Stimulated activated naive CD8-positive, alpha-beta T cell treated with anti-CD3 and anti-CD28 coated beads, Interleukin-15, Interleukin-2, amounts not matched to agents 100 U/mL and 50 U/mL, for 24 hours (primary cell): ENCODE data around the gene FCGBP.
"Not testable (repeated sequence)": the region's sequence is repeated elsewhere in the genome, so short reads cannot be mapped to it uniquely, and the experiment has no call there.

Source experiments
- ATAC-seq: fragments of 150-1000 bp; cut with Tn5 transposase; one replicate; pipeline ENCODE4 v1.10.0; 2021
- DNase-seq: peaks from one replicate; pipeline ENCODE4 v3.0.0; 2021

The FCGBP gene

DNA sequence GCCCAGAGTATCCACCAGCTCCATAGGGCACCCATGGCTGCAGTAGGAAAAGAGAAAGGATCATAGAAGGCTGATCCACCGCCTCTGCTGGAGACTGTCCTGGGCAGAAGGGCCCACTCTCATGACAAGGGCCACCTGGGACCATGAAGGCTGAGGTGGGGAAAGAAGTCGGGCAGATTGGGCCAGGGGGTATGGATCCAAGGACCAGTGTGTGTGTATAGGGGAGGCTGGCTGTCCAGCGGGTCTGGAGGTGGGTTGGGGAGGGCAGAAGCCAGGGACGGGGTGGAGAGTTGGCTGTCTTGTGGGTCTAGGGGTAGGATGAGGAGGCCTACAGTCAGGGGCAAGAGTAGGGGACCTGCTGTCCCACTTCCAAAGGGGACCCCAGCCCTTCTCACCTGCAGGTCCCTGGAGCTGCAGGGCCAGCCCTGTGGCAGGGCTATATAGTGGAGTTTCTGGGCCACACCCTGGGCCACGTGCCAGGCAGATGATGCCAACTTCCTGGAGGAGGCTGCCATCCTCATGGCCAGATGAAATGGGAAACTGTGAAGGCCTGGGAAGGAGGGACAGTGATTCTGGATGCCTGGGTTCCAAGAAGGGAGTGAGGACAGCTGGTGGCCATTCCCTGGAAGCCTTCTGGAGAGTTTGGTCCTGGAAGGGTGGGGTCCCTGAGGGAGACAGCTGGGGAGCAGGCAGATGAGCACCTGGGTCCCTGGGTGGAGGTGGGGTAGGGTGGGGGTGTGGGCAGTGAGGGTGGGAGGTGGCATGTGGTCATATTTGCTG is at the start of gene FCGBP:
Gene FCGBP, minus strand, starts transcription at position 51 of the 780 bp plus-strand sequence.
- DNase-seq (no peak), ATAC-seq (no peak)

GRCh38 chr19:39983695-39984300 is 49.4 kb upstream of the FCGBP start:
- DNase-seq (no peak), ATAC-seq (no peak)

DNA sequence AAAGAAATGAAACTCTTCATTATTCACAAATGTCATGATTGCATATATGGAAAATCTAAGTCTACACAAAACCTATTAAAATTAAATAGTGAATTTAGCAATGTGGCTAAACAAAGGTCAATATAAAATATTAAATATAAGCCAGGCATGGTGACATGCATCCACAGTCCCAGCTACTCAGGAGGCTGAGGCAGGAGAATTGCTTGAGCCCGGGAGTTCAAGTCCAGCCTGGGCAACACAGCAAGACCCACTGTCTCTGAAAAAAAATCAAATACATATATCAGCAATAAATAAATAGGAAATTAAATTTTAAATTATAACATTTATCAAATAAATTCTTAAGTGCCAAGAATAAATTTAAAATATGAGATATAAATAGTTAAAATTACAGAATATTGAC is 48.4 kb upstream of the FCGBP start:
- ATAC-seq (no peak), DNase-seq (no peak)

GRCh38 chr19:39974377-39975155 is 40.1 kb upstream of the FCGBP start:
- ATAC-seq: no peak
- peak; percentile 1 for DNase-seq

DNA sequence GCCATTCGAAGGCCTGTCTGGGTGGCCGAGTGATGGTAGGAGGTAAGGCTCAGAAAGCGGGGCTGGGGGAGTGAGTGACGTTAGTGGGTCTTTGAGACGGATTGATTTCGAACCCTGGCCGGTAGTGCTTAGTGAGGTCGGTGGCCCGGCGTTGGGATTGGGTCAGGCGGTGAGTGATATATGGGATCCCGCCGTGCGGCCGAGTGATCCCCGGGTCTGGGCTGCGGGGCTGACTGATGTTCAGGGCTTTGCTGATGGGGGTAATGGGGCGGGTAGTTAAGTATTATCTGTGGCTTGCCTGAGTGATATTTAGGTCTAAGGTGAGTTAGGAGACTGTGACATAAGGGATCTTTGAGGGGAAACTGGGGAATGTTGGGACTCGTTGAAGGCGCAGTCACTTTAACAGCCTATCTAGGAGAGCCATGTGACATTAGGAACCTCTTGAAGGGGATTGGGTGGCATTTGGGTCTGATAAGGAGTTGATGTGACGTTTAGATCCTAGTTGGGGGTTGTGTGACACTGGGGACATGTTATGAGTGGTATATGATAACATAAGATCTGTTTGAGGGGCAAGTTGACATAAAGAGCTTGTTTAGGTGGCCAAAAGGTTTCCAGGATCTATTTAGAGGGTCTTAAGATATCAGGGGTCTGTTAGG is 37.1 kb upstream of the FCGBP start:
- DNase-seq (peak; percentile 29), ATAC-seq (no peak)

DNA sequence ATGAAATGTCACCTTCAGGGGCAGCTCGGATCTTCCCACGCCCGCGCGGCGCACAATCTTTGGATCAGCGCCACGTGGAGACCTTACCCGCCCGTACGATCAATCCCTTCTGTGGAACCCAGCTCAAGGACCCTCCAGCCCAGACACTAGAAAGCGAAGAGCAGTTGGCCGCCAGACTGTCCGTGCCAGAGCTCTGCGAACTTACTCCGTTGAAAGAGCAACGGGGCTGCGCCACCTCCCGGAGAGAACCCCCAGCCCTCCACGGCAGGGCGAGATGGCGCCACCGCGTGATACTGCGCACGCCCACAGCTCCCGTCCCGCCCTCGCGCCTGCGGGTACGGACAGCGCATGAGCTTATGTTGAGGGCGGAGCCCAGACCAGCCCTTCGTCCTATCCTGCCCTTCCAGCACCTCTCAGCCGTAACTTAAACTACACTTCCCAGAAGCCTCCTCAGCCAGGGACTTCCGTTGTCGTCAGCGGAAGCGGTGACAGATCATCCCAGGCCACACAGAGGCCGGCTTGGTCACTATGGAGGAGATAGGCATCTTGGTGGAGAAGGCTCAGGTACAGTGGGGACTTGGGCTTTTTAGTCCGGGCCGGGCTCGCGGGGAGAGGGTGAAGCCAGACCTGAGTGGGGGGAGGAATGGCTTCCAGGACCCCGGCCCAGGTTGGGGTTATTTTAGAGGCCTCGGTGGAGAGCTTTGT is 36.4 kb upstream of the FCGBP start, which contains the start of gene PSMC4:
Gene PSMC4, plus strand, starts transcription at position 491 of the 705 bp plus-strand sequence. Its CDS starts 38 bp downstream, at position 529.
- peak; percentile 99 for ATAC-seq

DNA sequence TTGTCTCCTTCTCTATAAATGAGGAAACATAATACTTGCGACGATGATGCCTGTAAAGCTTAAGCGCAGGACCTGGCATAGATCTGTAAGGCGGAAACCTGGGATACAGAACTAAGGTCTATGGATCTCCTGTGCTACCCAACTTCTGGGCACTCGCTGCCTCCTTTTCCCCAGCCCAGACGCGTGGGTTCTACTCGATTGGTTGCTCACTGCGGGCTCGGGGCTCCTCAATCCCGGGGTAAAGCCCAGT is 35.9 kb upstream of the FCGBP start:
- no peak for DNase-seq
- ATAC-seq: no peak

More for the DNA sequence above, 36.4 kb upstream of the FCGBP start, which contains the start of gene PSMC4:
- DNase-seq: peak; percentile 99

DNA sequence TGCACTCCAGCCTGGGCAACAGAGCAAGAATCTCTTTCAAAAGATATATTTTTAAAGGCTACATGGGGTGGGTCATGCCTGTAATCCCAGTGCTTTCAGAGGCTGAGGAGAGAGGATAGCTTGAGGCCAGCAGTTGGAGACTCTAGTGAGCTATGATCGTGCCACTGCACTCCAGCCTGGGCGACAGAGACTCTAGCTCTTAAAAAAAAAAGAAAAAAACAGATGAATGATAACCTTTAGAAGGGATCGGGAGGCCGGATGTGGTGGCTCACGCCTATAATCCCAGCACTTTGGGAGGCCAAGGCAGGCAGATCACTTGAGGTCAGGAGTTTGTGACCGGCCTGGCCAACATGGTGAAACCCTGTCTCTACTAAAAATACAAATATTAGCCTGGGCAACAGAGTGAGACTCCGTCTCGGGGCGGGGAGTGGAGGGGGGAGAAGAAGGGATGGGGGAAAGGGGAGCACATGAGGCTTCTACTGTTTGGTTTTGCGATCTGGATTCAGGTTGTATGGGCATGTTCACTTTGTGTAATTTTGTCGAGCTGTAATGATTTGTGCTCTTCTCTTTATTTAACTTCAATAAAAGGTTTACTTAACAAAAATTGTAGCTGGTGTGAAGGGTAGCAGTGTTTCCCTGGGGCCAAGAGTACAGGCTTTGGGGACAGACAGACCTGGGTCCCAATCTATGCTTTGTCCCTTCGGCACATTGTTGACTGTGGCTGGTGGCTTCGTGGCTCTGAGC is 35.4 kb upstream of the FCGBP start:
- ATAC-seq (no peak), DNase-seq (peak; percentile 12)

- DNase-seq: peak; percentile 5
- ATAC-seq: no peak
These were observed 34.8 kb upstream of the FCGBP start for GRCh38 chr19:39969266-39969665.

DNA sequence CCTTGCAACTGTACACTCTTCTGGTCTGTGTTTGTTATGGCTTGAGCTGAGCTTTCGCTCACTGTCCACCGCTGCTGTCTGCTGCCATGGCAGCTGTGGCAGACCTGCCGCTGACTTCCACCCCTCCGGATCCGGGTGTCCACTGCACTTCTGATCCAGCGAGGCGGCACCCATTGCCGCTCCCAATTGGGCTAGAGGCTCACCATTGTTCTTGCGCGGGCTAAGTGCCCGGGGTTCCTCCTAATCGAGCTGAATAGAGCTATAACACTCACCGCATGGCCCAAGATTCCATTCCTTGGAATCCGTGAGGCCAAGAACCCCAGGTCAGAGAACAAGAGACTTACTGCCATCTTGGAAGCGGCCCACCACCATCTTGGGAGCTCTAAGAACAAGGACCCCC is 34.4 kb upstream of the FCGBP start:
- DNase-seq: peak; percentile 2
- ATAC-seq: no peak

DNA sequence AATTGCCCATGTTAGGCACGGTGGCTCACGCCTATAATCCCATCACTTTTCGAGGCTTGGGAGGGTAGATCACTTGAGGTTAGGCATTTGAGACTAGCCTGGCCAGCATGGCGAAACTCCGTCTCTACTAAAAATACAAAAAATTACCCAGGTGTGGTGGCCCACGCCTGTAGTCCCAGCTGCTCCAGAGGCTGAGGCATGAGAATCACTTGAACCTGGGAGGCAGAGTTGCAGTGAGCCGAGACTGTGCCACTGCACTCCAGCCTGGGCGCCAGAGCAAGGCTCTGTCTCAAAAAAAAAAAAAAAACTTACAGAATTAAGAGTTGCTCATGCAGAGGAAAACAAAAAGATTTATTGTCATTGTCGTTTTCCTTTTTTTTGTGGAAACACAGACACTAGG is 33.1 kb upstream of the FCGBP start:
- DNase-seq (peak; percentile 2), ATAC-seq (no peak)

DNA sequence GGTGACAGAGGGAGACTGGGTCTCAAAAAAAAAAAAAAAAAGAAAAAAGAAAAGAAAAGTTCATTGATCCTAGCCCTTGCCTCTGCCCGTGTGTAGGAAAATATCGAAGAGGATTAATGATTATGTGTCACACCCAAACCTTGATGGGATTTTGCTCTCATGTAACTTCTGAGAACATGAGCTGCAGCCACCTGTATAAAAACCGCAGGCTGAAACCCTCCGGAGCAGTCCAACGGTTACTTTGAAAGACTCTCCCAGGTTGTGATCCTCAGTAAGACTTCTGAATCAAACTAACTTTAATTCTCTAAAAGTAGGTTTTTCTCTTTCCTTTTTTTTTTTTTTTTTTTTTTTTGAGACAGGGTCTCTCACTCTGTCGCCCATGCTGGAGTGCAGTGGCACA is 32.2 kb upstream of the FCGBP start:
- ATAC-seq (no peak), DNase-seq (peak; percentile 1)

DNA sequence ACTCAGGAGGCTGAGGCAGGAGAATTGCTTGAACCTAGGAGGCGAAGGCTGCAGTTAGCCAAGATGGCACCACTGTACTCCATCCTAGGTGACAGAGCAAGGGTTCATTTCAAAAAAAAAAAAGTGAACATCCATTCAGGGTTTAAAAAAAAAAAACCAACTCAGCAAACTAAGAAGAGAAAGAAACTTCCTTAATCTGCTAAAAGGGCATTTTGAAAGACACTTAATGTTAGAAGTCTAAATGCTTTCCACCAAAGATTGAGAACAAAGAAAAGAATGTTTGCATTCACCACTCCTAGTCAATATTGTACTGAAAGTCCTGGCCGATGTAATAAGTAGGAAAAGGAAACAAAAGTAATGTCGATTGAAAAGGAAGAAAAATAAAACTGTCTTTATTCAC is 29.5 kb upstream of the FCGBP start:
- DNase-seq (no peak), ATAC-seq (no peak)

GRCh38 chr19:39959407-39959806 is 25.0 kb upstream of the FCGBP start:
- ATAC-seq: not testable (repeated sequence)
- peak; percentile 6 for DNase-seq

DNA sequence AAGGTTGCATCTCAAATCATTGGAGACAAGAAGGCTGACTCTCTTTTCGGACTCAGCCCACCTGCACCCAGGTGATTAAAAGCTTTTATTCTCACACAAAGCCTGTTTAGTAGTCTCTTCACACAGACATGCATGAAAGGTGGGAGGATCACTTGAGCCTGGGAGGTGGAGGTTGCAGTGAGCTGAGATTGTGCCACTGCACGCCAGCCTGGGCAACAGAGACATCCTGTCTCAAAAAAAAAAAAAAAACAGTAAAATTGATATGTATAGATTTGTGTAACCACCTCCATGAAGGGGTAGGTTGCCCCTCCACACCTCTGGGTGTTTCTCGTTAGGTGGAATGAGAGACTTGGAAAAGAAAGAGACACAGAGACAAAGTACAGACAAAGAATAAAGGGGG is 24.5 kb upstream of the FCGBP start:
- ATAC-seq: peak; percentile 35
- peak; percentile 6 for DNase-seq

DNA sequence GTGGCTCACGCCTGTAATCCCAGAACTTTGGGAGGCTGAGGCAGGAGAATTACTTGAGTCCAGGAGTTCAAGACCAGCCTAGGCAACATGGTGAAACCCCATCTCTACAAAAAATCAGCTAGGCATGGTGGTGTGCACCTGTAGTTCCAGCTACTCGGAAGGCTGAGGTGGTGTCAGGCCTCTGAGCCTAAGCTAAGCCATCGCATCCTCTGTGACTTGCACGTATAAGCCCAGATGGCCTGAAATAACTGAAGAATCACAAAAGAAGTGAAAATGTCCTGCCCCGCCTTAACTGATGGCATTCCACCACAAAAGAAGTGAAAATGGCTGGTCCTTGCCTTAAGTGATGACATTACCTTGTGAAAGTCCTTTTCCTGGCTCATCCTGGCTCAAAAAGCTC is 23.5 kb upstream of the FCGBP start:
- not testable (repeated sequence) for ATAC-seq

DNA sequence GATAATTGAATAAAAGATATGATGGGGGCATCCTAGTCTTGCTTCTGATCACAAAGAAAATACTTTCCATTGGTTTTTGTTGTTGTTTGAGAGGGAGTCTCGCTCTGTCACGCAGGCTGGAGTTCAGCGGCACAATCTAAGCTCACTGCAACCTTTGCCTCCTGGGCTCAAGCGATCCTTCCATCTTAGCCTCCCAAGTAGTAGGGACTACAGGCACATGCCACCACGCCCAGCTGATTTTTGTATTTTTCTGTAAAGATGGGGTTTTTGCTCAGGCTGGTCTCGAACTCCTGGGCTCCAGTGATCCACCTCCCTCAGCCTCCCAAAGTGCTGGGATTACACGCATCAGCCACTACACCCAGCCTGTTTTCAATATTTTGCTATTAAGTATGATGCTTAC is 19.5 kb upstream of the FCGBP start:
- peak; percentile 6 for DNase-seq
- no peak for ATAC-seq

More for the DNA sequence above, 23.5 kb upstream of the FCGBP start:
- DNase-seq: peak; percentile 2

- peak; percentile 25 for DNase-seq
- no peak for ATAC-seq
These were observed 17.3 kb upstream of the FCGBP start for GRCh38 chr19:39951686-39952085.

GRCh38 chr19:39951065-39951650 is 16.7 kb upstream of the FCGBP start:
- ATAC-seq (no peak), DNase-seq (peak; percentile 4)

DNA sequence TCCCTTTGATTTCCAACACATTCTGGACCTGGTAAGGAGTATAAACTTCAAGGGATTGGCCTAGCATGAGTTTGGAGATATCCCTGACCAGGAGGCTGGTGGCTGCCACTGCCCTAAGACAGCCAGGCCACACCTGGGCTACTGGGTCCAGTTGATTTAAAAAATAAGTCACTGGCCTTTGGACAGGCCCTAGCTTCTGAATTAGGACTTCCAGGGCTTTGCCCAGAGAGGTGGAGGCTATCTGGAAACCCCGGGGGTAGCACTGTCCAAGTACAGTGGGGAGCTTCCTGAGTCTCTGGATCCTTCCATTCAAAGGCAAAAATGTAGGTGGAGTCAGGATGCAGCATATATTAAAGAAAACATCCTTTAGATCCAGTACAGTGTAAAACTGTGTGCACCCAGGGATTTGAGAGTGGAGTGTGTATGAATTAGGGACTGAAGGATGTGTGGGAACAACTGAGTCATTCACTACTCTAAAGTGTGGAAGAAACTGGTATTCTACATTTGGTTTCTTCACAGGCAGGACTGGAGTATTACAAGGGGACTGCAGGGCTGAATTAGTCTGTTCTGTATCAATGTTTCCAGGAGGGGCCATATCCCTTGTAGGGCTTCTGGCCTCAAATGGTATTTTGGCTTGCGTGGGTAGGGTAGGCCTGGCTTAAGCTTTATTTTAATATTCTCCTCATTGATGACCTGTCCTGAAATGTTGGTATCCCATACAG is 14.8 kb upstream of the FCGBP start:
- ATAC-seq (peak; percentile 87), DNase-seq (peak; percentile 16)
